Neural progenitor cell (in vitro differentiated cells): Measurements from ENCODE around the gene ZNF143. TPM values are rescaled to one million over a fixed set of nuclear protein-coding genes. Genes with fewer than 3 reads are reported as not detected.

ENCODE experiments used
- DNase-seq: peaks from one replicate; pipeline ENCODE4 v3.0.0-alpha.2; 2016; ENCODE audit warnings: low spot score
- H2AFZ ChIP-seq: fragments of 200-600 bp; sonication (generic); replicated peaks from 2 replicates; pipeline ENCODE4 v1.6.1; 2016; ENCODE audit warnings: antibody characterized with exemption
- H3F3A ChIP-seq: fragments of 200-600 bp; sonication (generic); 2 replicates; pipeline ENCODE4 v1.6.1; 2016; ENCODE audit warnings: antibody characterized with exemption, low read depth
- H3K27ac ChIP-seq: fragments of 200-600 bp; sonication (generic); 2 replicates; pipeline ENCODE4 v1.5.1; 2016; ENCODE audit warnings: mild to moderate bottlenecking
- H3K27me3 ChIP-seq: fragments of 200-600 bp; sonication (generic); 2 replicates; pipeline ENCODE4 v1.6.1; 2016; ENCODE audit warnings: mild to moderate bottlenecking, moderate library complexity
- H3K36me3 ChIP-seq: fragments of 200-600 bp; sonication (generic); 2 replicates; pipeline ENCODE4 v1.5.1; 2016
- H3K4me1 ChIP-seq: fragments of 200-600 bp; sonication (generic); 2 replicates; pipeline ENCODE4 v1.6.1; 2016; ENCODE audit warnings: mixed run types
- H3K4me2 ChIP-seq: fragments of 200-600 bp; sonication (generic); 2 replicates; pipeline ENCODE4 v1.6.1; 2016
- H3K4me3 ChIP-seq: fragments of 200-600 bp; sonication (generic); 2 replicates; pipeline ENCODE4 v1.5.1; 2016
- H3K79me2 ChIP-seq: fragments of 200-600 bp; sonication (generic); 2 replicates; pipeline ENCODE4 v1.6.1; 2016; ENCODE audit warnings: low read depth
- H3K9ac ChIP-seq: fragments of 200-600 bp; sonication (generic); 2 replicates; pipeline ENCODE4 v1.6.1; 2016
- H3K9me3 ChIP-seq: fragments of 200-600 bp; sonication (generic); 2 replicates; pipeline ENCODE4 v1.5.1; 2016; ENCODE audit warnings: low read depth
- H4K20me1 ChIP-seq: fragments of 200-600 bp; sonication (generic); 2 replicates; pipeline ENCODE4 v1.6.1; 2016; ENCODE audit warnings: low read depth
- H3K27ac Mint-ChIP-seq: 3 replicates; pipeline ENCODE4 v1.8.0; 2021; ENCODE audit warnings: mixed read lengths
- H3K27me3 Mint-ChIP-seq: 2 replicates; pipeline ENCODE4 v1.8.0; 2022; ENCODE audit warnings: low read depth, mild to moderate bottlenecking, inconsistent platforms, moderate library complexity, mixed read lengths; ENCODE audit not compliant: insufficient read depth
- H3K36me3 Mint-ChIP-seq: 3 replicates; pipeline ENCODE4 v1.8.0; 2021; ENCODE audit warnings: mixed read lengths
- H3K4me1 Mint-ChIP-seq: 3 replicates; pipeline ENCODE4 v1.8.0; 2021; ENCODE audit warnings: mixed read lengths
- H3K4me3 Mint-ChIP-seq: 3 replicates; pipeline ENCODE4 v1.8.0; 2021; ENCODE audit warnings: mild to moderate bottlenecking, moderate library complexity, mixed read lengths
- H3K9me3 Mint-ChIP-seq: 3 replicates; pipeline ENCODE4 v1.8.0; 2020; ENCODE audit warnings: mixed read lengths
- EZH2 ChIP-seq: fragments of 200-600 bp; sonication (generic); IDR thresholded peaks from 2 replicates; pipeline ENCODE4 v1.6.1; 2017; ENCODE audit warnings: antibody characterized with exemption, mild to moderate bottlenecking, moderate library complexity
- EZH2phosphoT487 ChIP-seq: fragments of 200-600 bp; sonication (generic); IDR thresholded peaks from 2 replicates; pipeline ENCODE4 v1.6.1; 2017; ENCODE audit warnings: antibody characterized with exemption
- total RNA-seq: library from RNA; depleted of rRNA; stranded (reverse); fragments of >200 nt; gene quantifications from 2 replicates; pipeline ENCODE4 v1.2.3, GENCODE V29; 2015; ENCODE audit warnings: low replicate concordance
- TF ChIP-seq, protein P1 (sequence below): fragments of 200-600 bp; sonication (generic); IDR thresholded peaks from 2 replicates; pipeline ENCODE4 v1.5.1; 2017; ENCODE audit warnings: antibody characterized with exemption, mild to moderate bottlenecking

Gene ZNF143
- total RNA-seq, 1 donor from 2014 or later, result 56.9 TPM

- Histone ChIP-seq H3K36me3 (no peaks in the 10 kb centered on the region), H4K20me1 (no peaks in the 10 kb centered on the region), H3K79me2 (no peaks in the 10 kb centered on the region), H3K27me3 (no peaks in the 10 kb centered on the region), H3F3A (peaks cover 8% of the 10 kb centered on the region), H2AFZ (no peak overlapping the region), H3K9me3 (no peaks in the 10 kb centered on the region), H3K4me2 (no peak overlapping the region), H3K9ac (no peak overlapping the region), H3K4me1 (no peaks in the 10 kb centered on the region), H3K27ac (no peak overlapping the region), H3K4me3 (no peak overlapping the region)
- H3K4me1 Mint-ChIP-seq, result peaks cover 3% of the 10 kb centered on the region
- TF ChIP-seq, protein P1, sequence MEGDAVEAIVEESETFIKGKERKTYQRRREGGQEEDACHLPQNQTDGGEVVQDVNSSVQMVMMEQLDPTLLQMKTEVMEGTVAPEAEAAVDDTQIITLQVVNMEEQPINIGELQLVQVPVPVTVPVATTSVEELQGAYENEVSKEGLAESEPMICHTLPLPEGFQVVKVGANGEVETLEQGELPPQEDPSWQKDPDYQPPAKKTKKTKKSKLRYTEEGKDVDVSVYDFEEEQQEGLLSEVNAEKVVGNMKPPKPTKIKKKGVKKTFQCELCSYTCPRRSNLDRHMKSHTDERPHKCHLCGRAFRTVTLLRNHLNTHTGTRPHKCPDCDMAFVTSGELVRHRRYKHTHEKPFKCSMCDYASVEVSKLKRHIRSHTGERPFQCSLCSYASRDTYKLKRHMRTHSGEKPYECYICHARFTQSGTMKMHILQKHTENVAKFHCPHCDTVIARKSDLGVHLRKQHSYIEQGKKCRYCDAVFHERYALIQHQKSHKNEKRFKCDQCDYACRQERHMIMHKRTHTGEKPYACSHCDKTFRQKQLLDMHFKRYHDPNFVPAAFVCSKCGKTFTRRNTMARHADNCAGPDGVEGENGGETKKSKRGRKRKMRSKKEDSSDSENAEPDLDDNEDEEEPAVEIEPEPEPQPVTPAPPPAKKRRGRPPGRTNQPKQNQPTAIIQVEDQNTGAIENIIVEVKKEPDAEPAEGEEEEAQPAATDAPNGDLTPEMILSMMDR, result peak; percentile 98
- TF ChIP-seq EZH2, result no peak
- H3K27me3 Mint-ChIP-seq, result no peaks in the 10 kb centered on the region
- H3K27ac Mint-ChIP-seq, result no peak overlapping the region
- H3K4me3 Mint-ChIP-seq, result no peak overlapping the region
- peaks cover 20% of the 10 kb centered on the region for H3K36me3 Mint-ChIP-seq
- peak; percentile 90 for DNase-seq
- no peaks in the 10 kb centered on the region for H3K9me3 Mint-ChIP-seq
These were observed 45.9 kb downstream of the ZNF143 start for GRCh38 chr11:9506489-9507276.

GRCh38 chr11:9507277-9507580 is 46.4 kb downstream of the ZNF143 start:
- no peaks in the 10 kb centered on the region for H3K27me3 ChIP-seq
- no peak overlapping the region for H3K4me3 Mint-ChIP-seq
- H3K4me3 ChIP-seq, result no peak overlapping the region
- H3K4me1 ChIP-seq, result no peaks in the 10 kb centered on the region
- no peak for DNase-seq
- H2AFZ ChIP-seq, result no peak overlapping the region
- no peak overlapping the region for H3K27ac ChIP-seq
- TF ChIP-seq EZH2phosphoT487 (no peak), EZH2 (no peak)
- TF ChIP-seq, protein P1, result no peak
- no peaks in the 10 kb centered on the region for H3K36me3 ChIP-seq
- H3K9me3 ChIP-seq, result no peaks in the 10 kb centered on the region
- H3K4me1 Mint-ChIP-seq, result peaks cover 3% of the 10 kb centered on the region
- no peaks in the 10 kb centered on the region for H3K9me3 Mint-ChIP-seq
- H3K9ac ChIP-seq, result no peak overlapping the region
- H3F3A ChIP-seq, result peaks cover 8% of the 10 kb centered on the region
- no peak overlapping the region for H3K27ac Mint-ChIP-seq
- H4K20me1 ChIP-seq, result no peaks in the 10 kb centered on the region
- H3K27me3 Mint-ChIP-seq, result no peaks in the 10 kb centered on the region
- no peaks in the 10 kb centered on the region for H3K79me2 ChIP-seq
- H3K36me3 Mint-ChIP-seq, result peaks cover 20% of the 10 kb centered on the region
- H3K4me2 ChIP-seq, result no peak overlapping the region

GRCh38 chr11:9509041-9509440 is 48.2 kb downstream of the ZNF143 start:
- H3K27ac ChIP-seq, result no peak overlapping the region
- no peaks in the 10 kb centered on the region for H3K9me3 Mint-ChIP-seq
- peaks cover 8% of the 10 kb centered on the region for H3F3A ChIP-seq
- no peaks in the 10 kb centered on the region for H3K36me3 ChIP-seq
- H3K27me3 ChIP-seq, result no peaks in the 10 kb centered on the region
- H3K27me3 Mint-ChIP-seq, result no peaks in the 10 kb centered on the region
- H3K4me2 ChIP-seq, result no peak overlapping the region
- H3K4me3 ChIP-seq, result no peak overlapping the region
- no peak overlapping the region for H2AFZ ChIP-seq
- peaks cover 28% of the 10 kb centered on the region for H3K36me3 Mint-ChIP-seq
- no peak overlapping the region for H3K27ac Mint-ChIP-seq
- H3K4me1 ChIP-seq, result no peaks in the 10 kb centered on the region
- H3K79me2 ChIP-seq, result no peaks in the 10 kb centered on the region
- H3K9ac ChIP-seq, result no peak overlapping the region
- peaks cover 3% of the 10 kb centered on the region for H3K4me1 Mint-ChIP-seq
- no peak for DNase-seq
- H3K4me3 Mint-ChIP-seq, result no peak overlapping the region
- no peaks in the 10 kb centered on the region for H3K9me3 ChIP-seq
- no peaks in the 10 kb centered on the region for H4K20me1 ChIP-seq
- TF ChIP-seq EZH2, result no peak
- no peak for TF ChIP-seq EZH2phosphoT487
- TF ChIP-seq, protein P1, result no peak
